ENCODE results near the gene PEAR1. TPM values are rescaled to one million over a fixed set of nuclear protein-coding genes. Genes with fewer than 3 reads are reported as not detected.

The PEAR1 gene
- total and polyA plus RNA-seq, 4 donors: 3.5 to 12.7 (median 8.6) TPM

GRCh38 chr1:156939786-156940334 is 46.3 kb downstream of the PEAR1 start:
- no peak for DNase-seq (ENCODE audit: low read depth in 4 of 6, low spot score in 6 of 6)
- Histone ChIP-seq H3K27ac (ENCODE audit: low read depth, low read length) (no peak overlapping the region), H3K4me3 (ENCODE audit: low read depth, low read length) (no peak overlapping the region), H3K36me3 (ENCODE audit: control insufficient read depth, insufficient read depth, low read length) (peaks cover 96% of the 10 kb centered on the region), H3K4me1 (ENCODE audit: control insufficient read depth, insufficient read depth, low read length) (no peaks in the 10 kb centered on the region), H3K27me3 (ENCODE audit: control insufficient read depth, insufficient read depth, low read length) (no peaks in the 10 kb centered on the region), H3K9me3 (ENCODE audit: control insufficient read depth, insufficient read depth, low read length) (no peaks in the 10 kb centered on the region)
- WGBS (ENCODE audit: insufficient coverage): 98% methylated on average over 9 of the region's 13 CpGs

- Histone ChIP-seq H3K27me3 (ENCODE audit: control insufficient read depth, insufficient read depth, low read length) (no peaks in the 10 kb centered on the region), H3K4me1 (ENCODE audit: control insufficient read depth, insufficient read depth, low read length) (no peaks in the 10 kb centered on the region), H3K4me3 (ENCODE audit: low read depth, low read length) (no peak overlapping the region), H3K36me3 (ENCODE audit: control insufficient read depth, insufficient read depth, low read length) (peaks cover 98% of the 10 kb centered on the region), H3K27ac (ENCODE audit: low read depth, low read length) (no peak overlapping the region), H3K9me3 (ENCODE audit: control insufficient read depth, insufficient read depth, low read length) (no peaks in the 10 kb centered on the region)
- DNase-seq (ENCODE audit: low read depth in 4 of 6, low spot score in 6 of 6): no peak
- 90% methylated on average over 7 of the region's 10 CpGs for WGBS (ENCODE audit: insufficient coverage)
Observed at GRCh38 chr1:156941675-156942074, 48.2 kb downstream of the PEAR1 start.

GRCh38 chr1:156942176-156942575 is 48.7 kb downstream of the PEAR1 start:
- WGBS (ENCODE audit: insufficient coverage): 89% methylated on average over 2 of the region's 3 CpGs
- Histone ChIP-seq H3K4me1 (ENCODE audit: control insufficient read depth, insufficient read depth, low read length) (no peaks in the 10 kb centered on the region), H3K27me3 (ENCODE audit: control insufficient read depth, insufficient read depth, low read length) (no peaks in the 10 kb centered on the region), H3K9me3 (ENCODE audit: control insufficient read depth, insufficient read depth, low read length) (no peaks in the 10 kb centered on the region), H3K4me3 (ENCODE audit: low read depth, low read length) (no peak overlapping the region), H3K36me3 (ENCODE audit: control insufficient read depth, insufficient read depth, low read length) (peaks cover 98% of the 10 kb centered on the region), H3K27ac (ENCODE audit: low read depth, low read length) (no peak overlapping the region)
- DNase-seq (ENCODE audit: low read depth in 4 of 6, low spot score in 6 of 6): no peak

- Histone ChIP-seq H3K9me3 (ENCODE audit: control insufficient read depth, insufficient read depth, low read length) (no peaks in the 10 kb centered on the region), H3K4me1 (ENCODE audit: control insufficient read depth, insufficient read depth, low read length) (no peaks in the 10 kb centered on the region), H3K27ac (ENCODE audit: low read depth, low read length) (no peak overlapping the region), H3K27me3 (ENCODE audit: control insufficient read depth, insufficient read depth, low read length) (no peaks in the 10 kb centered on the region), H3K36me3 (ENCODE audit: control insufficient read depth, insufficient read depth, low read length) (peaks cover 98% of the 10 kb centered on the region), H3K4me3 (ENCODE audit: low read depth, low read length) (no peak overlapping the region)
- DNase-seq (ENCODE audit: low read depth in 4 of 6, low spot score in 6 of 6): no peak
- WGBS (ENCODE audit: insufficient coverage): 96% methylated on average over 2 of the region's 7 CpGs
Observed at GRCh38 chr1:156942576-156942975, 49.1 kb downstream of the PEAR1 start.

- Histone ChIP-seq H3K4me3 (ENCODE audit: low read depth, low read length) (no peak overlapping the region), H3K4me1 (ENCODE audit: control insufficient read depth, insufficient read depth, low read length) (no peaks in the 10 kb centered on the region), H3K27me3 (ENCODE audit: control insufficient read depth, insufficient read depth, low read length) (no peaks in the 10 kb centered on the region), H3K9me3 (ENCODE audit: control insufficient read depth, insufficient read depth, low read length) (no peaks in the 10 kb centered on the region), H3K36me3 (ENCODE audit: control insufficient read depth, insufficient read depth, low read length) (peaks cover 98% of the 10 kb centered on the region), H3K27ac (ENCODE audit: low read depth, low read length) (no peak overlapping the region)
- no peak for DNase-seq (ENCODE audit: low read depth in 4 of 6, low spot score in 6 of 6)
- WGBS (ENCODE audit: insufficient coverage): 93% methylated on average over 3 of the region's 3 CpGs
Observed at GRCh38 chr1:156943756-156944155, 50.2 kb downstream of the PEAR1 start.

- 100% methylated on average over 1 of the region's 1 CpG for WGBS (ENCODE audit: insufficient coverage)
Observed at GRCh38 chr1:156944268-156944667, 50.8 kb downstream of the PEAR1 start.

GRCh38 chr1:156944848-156945247 is 51.3 kb downstream of the PEAR1 start:
- H3K27me3 ChIP-seq (ENCODE audit: control insufficient read depth, insufficient read depth, low read length): no peaks in the 10 kb centered on the region
- DNase-seq (ENCODE audit: low read depth in 4 of 6, low spot score in 6 of 6): no peak
- no peak overlapping the region for H3K27ac ChIP-seq (ENCODE audit: low read depth, low read length)
- 98% methylated on average over 8 of the region's 8 CpGs for WGBS (ENCODE audit: insufficient coverage)
- H3K36me3 ChIP-seq (ENCODE audit: control insufficient read depth, insufficient read depth, low read length): peaks cover 92% of the 10 kb centered on the region
- H3K4me1 ChIP-seq (ENCODE audit: control insufficient read depth, insufficient read depth, low read length): no peaks in the 10 kb centered on the region
- no peaks in the 10 kb centered on the region for H3K9me3 ChIP-seq (ENCODE audit: control insufficient read depth, insufficient read depth, low read length)
- H3K4me3 ChIP-seq (ENCODE audit: low read depth, low read length): no peak overlapping the region

More at GRCh38 chr1:156944268-156944667, 50.8 kb downstream of the PEAR1 start:
- Histone ChIP-seq H3K9me3 (ENCODE audit: control insufficient read depth, insufficient read depth, low read length) (no peaks in the 10 kb centered on the region), H3K27ac (ENCODE audit: low read depth, low read length) (no peak overlapping the region), H3K36me3 (ENCODE audit: control insufficient read depth, insufficient read depth, low read length) (peaks cover 98% of the 10 kb centered on the region), H3K4me1 (ENCODE audit: control insufficient read depth, insufficient read depth, low read length) (no peaks in the 10 kb centered on the region), H3K27me3 (ENCODE audit: control insufficient read depth, insufficient read depth, low read length) (no peaks in the 10 kb centered on the region), H3K4me3 (ENCODE audit: low read depth, low read length) (no peak overlapping the region)
- no peak for DNase-seq (ENCODE audit: low read depth in 4 of 6, low spot score in 6 of 6)

GRCh38 chr1:156945881-156946661 is 52.6 kb downstream of the PEAR1 start:
- Histone ChIP-seq H3K27me3 (ENCODE audit: control insufficient read depth, insufficient read depth, low read length) (no peaks in the 10 kb centered on the region), H3K36me3 (ENCODE audit: control insufficient read depth, insufficient read depth, low read length) (peaks cover 89% of the 10 kb centered on the region), H3K4me3 (ENCODE audit: low read depth, low read length) (no peak overlapping the region), H3K9me3 (ENCODE audit: control insufficient read depth, insufficient read depth, low read length) (no peaks in the 10 kb centered on the region), H3K4me1 (ENCODE audit: control insufficient read depth, insufficient read depth, low read length) (no peaks in the 10 kb centered on the region), H3K27ac (ENCODE audit: low read depth, low read length) (no peak overlapping the region)
- WGBS (ENCODE audit: insufficient coverage): 79% methylated on average over 11 of the region's 11 CpGs
- DNase-seq (ENCODE audit: low read depth in 4 of 6, low spot score in 6 of 6): peak in 1 of 6 donors; percentile 72

GRCh38 chr1:156947127-156947526 is 53.6 kb downstream of the PEAR1 start:
- Histone ChIP-seq H3K27ac (ENCODE audit: low read depth, low read length) (no peak overlapping the region), H3K27me3 (ENCODE audit: control insufficient read depth, insufficient read depth, low read length) (no peaks in the 10 kb centered on the region), H3K4me3 (ENCODE audit: low read depth, low read length) (no peak overlapping the region), H3K4me1 (ENCODE audit: control insufficient read depth, insufficient read depth, low read length) (no peaks in the 10 kb centered on the region), H3K9me3 (ENCODE audit: control insufficient read depth, insufficient read depth, low read length) (no peaks in the 10 kb centered on the region), H3K36me3 (ENCODE audit: control insufficient read depth, insufficient read depth, low read length) (peaks cover 85% of the 10 kb centered on the region)
- no peak for DNase-seq (ENCODE audit: low read depth in 4 of 6, low spot score in 6 of 6)
- 99% methylated on average over 5 of the region's 9 CpGs for WGBS (ENCODE audit: insufficient coverage)

Data from spinal cord (tissue), 10 donors.